Measurements from ENCODE around the gene KCNN1. TPM values are rescaled to one million over a fixed set of nuclear protein-coding genes. Genes with fewer than 3 reads are reported as not detected.

KCNN1 gene
- polyA plus RNA-seq, 3 donors: not detected

DNA sequence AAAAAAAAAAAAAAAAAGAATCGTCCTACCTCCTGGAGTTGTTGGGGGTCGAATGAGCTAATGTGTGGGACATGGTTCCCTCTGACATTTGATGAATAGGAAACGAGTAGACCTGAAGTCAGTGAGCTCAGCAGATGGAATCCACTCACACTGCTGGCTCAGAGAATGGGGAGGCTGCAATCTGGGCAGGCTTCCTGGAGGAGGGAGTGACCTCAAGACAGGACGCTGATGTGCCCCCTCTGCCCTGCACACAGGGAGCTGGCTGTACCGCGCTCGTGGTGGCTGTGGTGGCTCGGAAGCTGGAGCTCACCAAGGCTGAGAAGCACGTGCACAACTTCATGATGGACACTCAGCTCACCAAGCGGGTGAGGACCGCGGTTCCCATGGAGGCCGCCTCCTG is 21.3 kb downstream of the KCNN1 start:
- H3K79me2 ChIP-seq (ENCODE audit: insufficient read depth, low read length): no peaks in the 10 kb centered on the region
- 91% methylated on average over 11 of the region's 13 CpGs for WGBS (ENCODE audit: insufficient coverage)
- H2AFZ ChIP-seq (ENCODE audit: insufficient read depth, low read depth, low read length, poor library complexity, severe bottlenecking): no peak overlapping the region
- intact Hi-C loops (cut with micrococcal nuclease): no loop called here
- no peak overlapping the region for H3K4me3 Mint-ChIP-seq
- no peak overlapping the region for H3K9ac ChIP-seq (ENCODE audit: insufficient read depth, low read length, poor library complexity, severe bottlenecking)
- no peaks in the 10 kb centered on the region for H3K36me3 Mint-ChIP-seq
- H3K27ac ChIP-seq (ENCODE audit: low read depth in 1 of 2, low read length in 2 of 2): no peak overlapping the region
- no peaks in the 10 kb centered on the region for H3K4me1 Mint-ChIP-seq
- H3K4me2 ChIP-seq (replicated peaks; ENCODE audit: extremely low read depth, low read length, poor library complexity, severe bottlenecking): no peak overlapping the region
- no peak overlapping the region for H3K27ac Mint-ChIP-seq
- no peak overlapping the region for H3K4me3 ChIP-seq (replicated peaks in 1 of 3; ENCODE audit: low read depth in 2 of 3, low read length in 3 of 3)
- no peak for TF ChIP-seq CTCF (IDR thresholded peaks at IDR 0.05)
- H3K36me3 ChIP-seq (replicated peaks in 1 of 2; ENCODE audit: control insufficient read depth in 1 of 2, insufficient read depth in 2 of 2, low read length in 2 of 2): no peaks in the 10 kb centered on the region
- peaks cover 0 to 2% (median 0%) of the 10 kb centered on the region in 7 donors for H3K9me3 Mint-ChIP-seq
- no peaks in the 10 kb centered on the region for H3K4me1 ChIP-seq (ENCODE audit: control insufficient read depth in 1 of 2, insufficient read depth in 2 of 2, low read length in 2 of 2)
- peaks cover 2 to 4% (median 2%) of the 10 kb centered on the region in 3 donors for H3K27me3 Mint-ChIP-seq (ENCODE audit: low read depth in 3 of 3)
- no peaks in the 10 kb centered on the region for H3K9me3 ChIP-seq (replicated peaks in 1 of 2; ENCODE audit: control insufficient read depth in 1 of 2, insufficient read depth in 1 of 2, low read length in 2 of 2)
- H3K27me3 ChIP-seq (ENCODE audit: control insufficient read depth in 2 of 2, insufficient read depth in 2 of 2, low read length in 2 of 2): no peaks in the 10 kb centered on the region
- no peaks in the 10 kb centered on the region for H4K20me1 ChIP-seq (ENCODE audit: insufficient read depth, low read length)
- no peak for DNase-seq

DNA sequence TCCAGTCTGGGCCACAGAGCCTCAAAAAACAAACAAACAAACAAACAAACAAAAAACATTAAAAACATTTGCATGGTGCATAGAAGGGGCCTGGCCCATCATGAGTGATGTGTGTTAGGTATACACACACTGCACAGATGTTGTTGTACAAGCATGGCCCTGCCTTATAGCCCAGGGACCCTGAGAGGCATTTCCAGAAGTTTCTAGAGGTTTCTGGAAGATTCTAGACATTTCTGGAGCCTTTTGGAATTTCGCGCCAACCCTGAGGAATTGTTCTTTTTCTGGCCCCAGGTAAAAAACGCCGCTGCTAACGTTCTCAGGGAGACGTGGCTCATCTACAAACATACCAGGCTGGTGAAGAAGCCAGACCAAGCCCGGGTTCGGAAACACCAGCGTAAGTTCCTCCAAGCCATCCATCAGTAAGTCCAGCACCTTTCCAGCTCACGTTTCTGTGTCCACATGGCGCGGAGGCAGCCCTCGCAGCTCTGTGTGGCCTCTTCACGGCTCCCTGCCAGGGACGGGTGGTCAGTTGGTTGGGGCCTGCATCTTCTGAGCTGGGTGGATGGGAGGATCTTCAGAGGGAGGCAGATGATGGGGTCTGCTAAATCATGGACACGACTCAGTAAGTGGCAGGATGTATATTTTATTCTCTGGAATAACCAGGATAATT is 22.7 kb downstream of the KCNN1 start:
- WGBS (ENCODE audit: insufficient coverage): 98% methylated on average over 12 of the region's 16 CpGs
- TF ChIP-seq CTCF (IDR thresholded peaks at IDR 0.05): no peak
- Histone ChIP-seq H2AFZ (ENCODE audit: insufficient read depth, low read depth, low read length, poor library complexity, severe bottlenecking) (no peak overlapping the region), H3K27ac (ENCODE audit: low read depth in 1 of 2, low read length in 2 of 2) (no peak overlapping the region), H3K4me2 (replicated peaks; ENCODE audit: extremely low read depth, low read length, poor library complexity, severe bottlenecking) (no peak overlapping the region), H3K9me3 (replicated peaks in 1 of 2; ENCODE audit: control insufficient read depth in 1 of 2, insufficient read depth in 1 of 2, low read length in 2 of 2) (no peaks in the 10 kb centered on the region), H3K4me3 (replicated peaks in 1 of 3; ENCODE audit: low read depth in 2 of 3, low read length in 3 of 3) (no peak overlapping the region), H3K9ac (ENCODE audit: insufficient read depth, low read length, poor library complexity, severe bottlenecking) (no peak overlapping the region), H4K20me1 (ENCODE audit: insufficient read depth, low read length) (no peaks in the 10 kb centered on the region), H3K79me2 (ENCODE audit: insufficient read depth, low read length) (no peaks in the 10 kb centered on the region), H3K4me1 (ENCODE audit: control insufficient read depth in 1 of 2, insufficient read depth in 2 of 2, low read length in 2 of 2) (no peaks in the 10 kb centered on the region), H3K36me3 (replicated peaks in 1 of 2; ENCODE audit: control insufficient read depth in 1 of 2, insufficient read depth in 2 of 2, low read length in 2 of 2) (no peaks in the 10 kb centered on the region), H3K27me3 (ENCODE audit: control insufficient read depth in 2 of 2, insufficient read depth in 2 of 2, low read length in 2 of 2) (no peaks in the 10 kb centered on the region)
- Mint-ChIP-seq H3K9me3 (peaks cover 0 to 2% (median 0%) of the 10 kb centered on the region in 7 donors), H3K27ac (no peak overlapping the region), H3K4me1 (no peaks in the 10 kb centered on the region), H3K36me3 (no peaks in the 10 kb centered on the region), H3K27me3 (ENCODE audit: low read depth in 3 of 3) (peaks cover 2 to 6% (median 6%) of the 10 kb centered on the region in 3 donors), H3K4me3 (no peak overlapping the region)
- intact Hi-C loops (cut with micrococcal nuclease): no loop called here
- no peak for DNase-seq

Data from CD14-positive monocyte (primary cell).